Measurements from ENCODE around the gene WNT10A.

WNT10A gene

GRCh38 chr2:218871345-218872302, 9.0 kb upstream of the WNT10A start:
- H3K9me3 ChIP-seq (replicated peaks; ENCODE audit: low read length) = no peaks in the 10 kb centered on the region
- H3K27me3 ChIP-seq (ENCODE audit: control insufficient read depth, insufficient read depth, low read length) = peaks cover 94% of the 10 kb centered on the region
- peak overlapping the region; percentile 39 for H3K4me2 ChIP-seq (ENCODE audit: low read length)
- H3K4me1 ChIP-seq (ENCODE audit: control insufficient read depth, insufficient read depth, low read length) = peaks cover 5% of the 10 kb centered on the region
- H3K36me3 ChIP-seq (ENCODE audit: insufficient read depth, low read length) = no peaks in the 10 kb centered on the region
- no peak overlapping the region for H3K9ac ChIP-seq (ENCODE audit: low read depth, low read length)
- no peak overlapping the region for H3K4me3 ChIP-seq (ENCODE audit: low read length)

GRCh38 chr2:218872645-218873358, 7.8 kb upstream of the WNT10A start:
- H3K36me3 ChIP-seq (ENCODE audit: insufficient read depth, low read length) = no peaks in the 10 kb centered on the region
- H3K9me3 ChIP-seq (replicated peaks; ENCODE audit: low read length) = no peaks in the 10 kb centered on the region
- no peak overlapping the region for H3K4me2 ChIP-seq (ENCODE audit: low read length)
- H3K4me1 ChIP-seq (ENCODE audit: control insufficient read depth, insufficient read depth, low read length) = peaks cover 5% of the 10 kb centered on the region
- H3K9ac ChIP-seq (ENCODE audit: low read depth, low read length) = no peak overlapping the region
- H3K27me3 ChIP-seq (ENCODE audit: control insufficient read depth, insufficient read depth, low read length) = peaks cover 94% of the 10 kb centered on the region
- no peak overlapping the region for H3K4me3 ChIP-seq (ENCODE audit: low read length)

GRCh38 chr2:218873359-218874194, 7.1 kb upstream of the WNT10A start:
- no peaks in the 10 kb centered on the region for H3K36me3 ChIP-seq (ENCODE audit: insufficient read depth, low read length)
- peaks cover 93% of the 10 kb centered on the region for H3K27me3 ChIP-seq (ENCODE audit: control insufficient read depth, insufficient read depth, low read length)
- H3K4me3 ChIP-seq (ENCODE audit: low read length) = no peak overlapping the region
- H3K4me2 ChIP-seq (ENCODE audit: low read length) = no peak overlapping the region
- H3K9ac ChIP-seq (ENCODE audit: low read depth, low read length) = no peak overlapping the region
- no peaks in the 10 kb centered on the region for H3K9me3 ChIP-seq (replicated peaks; ENCODE audit: low read length)
- peaks cover 5% of the 10 kb centered on the region for H3K4me1 ChIP-seq (ENCODE audit: control insufficient read depth, insufficient read depth, low read length)

- H3K4me1 ChIP-seq (ENCODE audit: control insufficient read depth, insufficient read depth, low read length) = peaks cover 10% of the 10 kb centered on the region
Observed at GRCh38 chr2:218875692-218876246, 4.9 kb upstream of the WNT10A start.

GRCh38 chr2:218876562-218877219, 4.0 kb upstream of the WNT10A start:
- Histone ChIP-seq H3K9me3 (replicated peaks; ENCODE audit: low read length) (no peaks in the 10 kb centered on the region), H3K4me1 (ENCODE audit: control insufficient read depth, insufficient read depth, low read length) (peaks cover 5% of the 10 kb centered on the region), H3K9ac (ENCODE audit: low read depth, low read length) (no peak overlapping the region), H3K4me3 (ENCODE audit: low read length) (no peak overlapping the region), H3K36me3 (ENCODE audit: insufficient read depth, low read length) (no peaks in the 10 kb centered on the region), H3K4me2 (ENCODE audit: low read length) (no peak overlapping the region), H3K27me3 (ENCODE audit: control insufficient read depth, insufficient read depth, low read length) (peaks cover 90% of the 10 kb centered on the region)

More at GRCh38 chr2:218875692-218876246, 4.9 kb upstream of the WNT10A start:
- Histone ChIP-seq H3K27me3 (ENCODE audit: control insufficient read depth, insufficient read depth, low read length) (peaks cover 90% of the 10 kb centered on the region), H3K9ac (ENCODE audit: low read depth, low read length) (no peak overlapping the region), H3K36me3 (ENCODE audit: insufficient read depth, low read length) (no peaks in the 10 kb centered on the region), H3K4me3 (ENCODE audit: low read length) (no peak overlapping the region), H3K4me2 (ENCODE audit: low read length) (no peak overlapping the region), H3K9me3 (replicated peaks; ENCODE audit: low read length) (no peaks in the 10 kb centered on the region)

- no peak overlapping the region for H3K9ac ChIP-seq (ENCODE audit: low read depth, low read length)
- H3K36me3 ChIP-seq (ENCODE audit: insufficient read depth, low read length) = no peaks in the 10 kb centered on the region
- H3K4me3 ChIP-seq (ENCODE audit: low read length) = no peak overlapping the region
- no peak overlapping the region for H3K4me2 ChIP-seq (ENCODE audit: low read length)
- H3K9me3 ChIP-seq (replicated peaks; ENCODE audit: low read length) = no peaks in the 10 kb centered on the region
- peaks cover 90% of the 10 kb centered on the region for H3K27me3 ChIP-seq (ENCODE audit: control insufficient read depth, insufficient read depth, low read length)
- H3K4me1 ChIP-seq (ENCODE audit: control insufficient read depth, insufficient read depth, low read length) = peaks cover 5% of the 10 kb centered on the region
Observed at GRCh38 chr2:218877331-218877730, 3.3 kb upstream of the WNT10A start.

GRCh38 chr2:218877891-218878290, 2.8 kb upstream of the WNT10A start:
- peaks cover 5% of the 10 kb centered on the region for H3K4me1 ChIP-seq (ENCODE audit: control insufficient read depth, insufficient read depth, low read length)
- H3K9ac ChIP-seq (ENCODE audit: low read depth, low read length) = no peak overlapping the region
- H3K9me3 ChIP-seq (replicated peaks; ENCODE audit: low read length) = no peaks in the 10 kb centered on the region
- no peak overlapping the region for H3K4me2 ChIP-seq (ENCODE audit: low read length)
- no peaks in the 10 kb centered on the region for H3K36me3 ChIP-seq (ENCODE audit: insufficient read depth, low read length)
- H3K4me3 ChIP-seq (ENCODE audit: low read length) = no peak overlapping the region
- H3K27me3 ChIP-seq (ENCODE audit: control insufficient read depth, insufficient read depth, low read length) = peaks cover 90% of the 10 kb centered on the region

GRCh38 chr2:218878486-218878885, 2.2 kb upstream of the WNT10A start:
- no peak overlapping the region for H3K9ac ChIP-seq (ENCODE audit: low read depth, low read length)
- no peaks in the 10 kb centered on the region for H3K36me3 ChIP-seq (ENCODE audit: insufficient read depth, low read length)
- H3K27me3 ChIP-seq (ENCODE audit: control insufficient read depth, insufficient read depth, low read length) = peaks cover 87% of the 10 kb centered on the region
- no peak overlapping the region for H3K4me3 ChIP-seq (ENCODE audit: low read length)
- no peak overlapping the region for H3K4me2 ChIP-seq (ENCODE audit: low read length)
- peaks cover 5% of the 10 kb centered on the region for H3K4me1 ChIP-seq (ENCODE audit: control insufficient read depth, insufficient read depth, low read length)
- H3K9me3 ChIP-seq (replicated peaks; ENCODE audit: low read length) = no peaks in the 10 kb centered on the region

- H3K4me3 ChIP-seq (ENCODE audit: low read length) = no peak overlapping the region
- peaks cover 85% of the 10 kb centered on the region for H3K27me3 ChIP-seq (ENCODE audit: control insufficient read depth, insufficient read depth, low read length)
- H3K9ac ChIP-seq (ENCODE audit: low read depth, low read length) = no peak overlapping the region
- peaks cover 5% of the 10 kb centered on the region for H3K4me1 ChIP-seq (ENCODE audit: control insufficient read depth, insufficient read depth, low read length)
- no peak overlapping the region for H3K4me2 ChIP-seq (ENCODE audit: low read length)
- H3K36me3 ChIP-seq (ENCODE audit: insufficient read depth, low read length) = no peaks in the 10 kb centered on the region
- no peaks in the 10 kb centered on the region for H3K9me3 ChIP-seq (replicated peaks; ENCODE audit: low read length)
Observed at GRCh38 chr2:218878926-218879761, 1.5 kb upstream of the WNT10A start.

- Histone ChIP-seq H3K9me3 (replicated peaks; ENCODE audit: low read length) (no peaks in the 10 kb centered on the region), H3K4me1 (ENCODE audit: control insufficient read depth, insufficient read depth, low read length) (peaks cover 5% of the 10 kb centered on the region), H3K9ac (ENCODE audit: low read depth, low read length) (no peak overlapping the region), H3K4me3 (ENCODE audit: low read length) (no peak overlapping the region), H3K27me3 (ENCODE audit: control insufficient read depth, insufficient read depth, low read length) (peaks cover 84% of the 10 kb centered on the region), H3K36me3 (ENCODE audit: insufficient read depth, low read length) (no peaks in the 10 kb centered on the region), H3K4me2 (ENCODE audit: low read length) (no peak overlapping the region)
Observed at GRCh38 chr2:218879776-218880101, 913 bp upstream of the WNT10A start.

Data from skeletal muscle satellite cell (primary cell).